Lung (tissue), 12 donors: ENCODE data around the gene CDCA4. TPM values are rescaled to one million over a fixed set of nuclear protein-coding genes. Genes with fewer than 3 reads are reported as not detected.

Experiments used
- ATAC-seq: fragments of 200-7000 bp; cut with Tn5 transposase; one replicate; pipeline ENCODE4 v1.9.1; 2020; ENCODE audit warnings: moderate number of reproducible peaks; ENCODE audit not compliant: insufficient read depth, low FRiP score
- DNase-seq, 3 donors: peaks; one replicate each; pipeline ENCODE4 v3.0.0-alpha.2; 2013 to 2017
- H3K27ac ChIP-seq, 2 donors: one replicate each; pipeline ENCODE4 v1.5.1; 2013; ENCODE audit warnings: mild to moderate bottlenecking in 2 of 2, moderate library complexity in 2 of 2, control low read depth in 1 of 2, inconsistent platforms in 1 of 2, low read depth in 1 of 2, low read length in 1 of 2
- H3K27me3 ChIP-seq, 3 donors: one replicate each; pipeline ENCODE4 v1.5.1; 2013; ENCODE audit warnings: low read length in 2 of 3; ENCODE audit not compliant: control insufficient read depth in 3 of 3, insufficient read depth in 3 of 3
- H3K36me3 ChIP-seq, 4 donors: one replicate each; pipeline ENCODE4 v1.5.1; 2013; ENCODE audit warnings: low read length in 4 of 4, mild to moderate bottlenecking in 1 of 4, moderate library complexity in 1 of 4; ENCODE audit not compliant: control insufficient read depth in 4 of 4, insufficient read depth in 4 of 4
- H3K4me1 ChIP-seq, 5 donors: one replicate each; pipeline ENCODE4 v1.5.1; 2013; ENCODE audit warnings: low read length in 5 of 5, mild to moderate bottlenecking in 2 of 5, moderate library complexity in 1 of 5; ENCODE audit not compliant: control insufficient read depth in 5 of 5, insufficient read depth in 5 of 5
- H3K4me3 ChIP-seq: one replicate; pipeline ENCODE4 v1.5.1; 2013; ENCODE audit warnings: mild to moderate bottlenecking, control low read depth, moderate library complexity
- H3K9ac ChIP-seq, 2 donors: one replicate each; pipeline ENCODE4 v1.5.1; 2013; ENCODE audit warnings: low read length in 2 of 2, control low read depth in 1 of 2; ENCODE audit not compliant: insufficient read depth in 1 of 2
- H3K9me3 ChIP-seq, 4 donors: one replicate each; pipeline ENCODE4 v1.5.1; 2013; ENCODE audit warnings: low read length in 3 of 4, mild to moderate bottlenecking in 1 of 4, moderate library complexity in 1 of 4; ENCODE audit not compliant: control insufficient read depth in 4 of 4, insufficient read depth in 3 of 4
- WGBS, 2 donors: extraction: QIAGEN DNeasy Blood & Tissue Kit; methylation state at CpG; one replicate each; pipeline ENCODE4 v1.1.7; 2013; 5-methylcytosine and 5-hydroxymethylcytosine counted together
- polyA plus RNA-seq, 2 donors: library from polyadenylated mRNA; stranded (reverse); fragments of 200-250 nt; gene quantifications; one replicate each; pipeline ENCODE4 v1.2.1, GENCODE V29; 2013
- total RNA-seq, 2 donors: library from RNA; depleted of rRNA in 1 of 2; stranded (reverse); fragments of >200 nt in 1 of 2; gene quantifications; one replicate each; pipeline ENCODE4 v1.2.1, GENCODE V29; 2014 to 2021
- TF ChIP-seq, protein P1 (sequence below): IDR thresholded peaks from 2 replicates; pipeline ENCODE4 v1.5.1; 2012; ENCODE audit warnings: mild to moderate bottlenecking; ENCODE audit errors: control extremely low read depth, extremely low read depth
- donor health status: control.
- donor health status: control.
- donor health status: Bipolar disorder and iron deficiency.
- donor health status: healthy.
- donor health status: DM: yes; HTN: yes; CAD: no.

The CDCA4 gene
- total and polyA plus RNA-seq, 4 donors: 7.5 to 9.8 (median 8.2) TPM

- WGBS, 2 donors: 99% methylated on average over 30 to 34 of the region's 34 CpGs
- Histone ChIP-seq H3K4me1 (peaks cover 0 to 1% (median 0%) of the 10 kb centered on the region in 5 donors), H3K9me3 (peaks cover 0 to 3% (median 0%) of the 10 kb centered on the region in 4 donors), H3K27ac (no peak overlapping the region), H3K4me3 (no peak overlapping the region), H3K36me3 (peaks cover 0 to 17% (median 4%) of the 10 kb centered on the region in 4 donors), H3K27me3 (no peaks in the 10 kb centered on the region), H3K9ac (no peak overlapping the region)
- DNase-seq (no peak), ATAC-seq (no peak)
- TF ChIP-seq, protein P1, sequence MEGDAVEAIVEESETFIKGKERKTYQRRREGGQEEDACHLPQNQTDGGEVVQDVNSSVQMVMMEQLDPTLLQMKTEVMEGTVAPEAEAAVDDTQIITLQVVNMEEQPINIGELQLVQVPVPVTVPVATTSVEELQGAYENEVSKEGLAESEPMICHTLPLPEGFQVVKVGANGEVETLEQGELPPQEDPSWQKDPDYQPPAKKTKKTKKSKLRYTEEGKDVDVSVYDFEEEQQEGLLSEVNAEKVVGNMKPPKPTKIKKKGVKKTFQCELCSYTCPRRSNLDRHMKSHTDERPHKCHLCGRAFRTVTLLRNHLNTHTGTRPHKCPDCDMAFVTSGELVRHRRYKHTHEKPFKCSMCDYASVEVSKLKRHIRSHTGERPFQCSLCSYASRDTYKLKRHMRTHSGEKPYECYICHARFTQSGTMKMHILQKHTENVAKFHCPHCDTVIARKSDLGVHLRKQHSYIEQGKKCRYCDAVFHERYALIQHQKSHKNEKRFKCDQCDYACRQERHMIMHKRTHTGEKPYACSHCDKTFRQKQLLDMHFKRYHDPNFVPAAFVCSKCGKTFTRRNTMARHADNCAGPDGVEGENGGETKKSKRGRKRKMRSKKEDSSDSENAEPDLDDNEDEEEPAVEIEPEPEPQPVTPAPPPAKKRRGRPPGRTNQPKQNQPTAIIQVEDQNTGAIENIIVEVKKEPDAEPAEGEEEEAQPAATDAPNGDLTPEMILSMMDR: no peak
Measured at GRCh38 chr14:104991896-104992230, 29.0 kb downstream of the CDCA4 start.

GRCh38 chr14:104989951-104990303 lies 31.0 kb downstream of the CDCA4 start:
- Histone ChIP-seq H3K27me3 (no peaks in the 10 kb centered on the region), H3K4me3 (no peak overlapping the region), H3K4me1 (peaks cover 0 to 9% (median 3%) of the 10 kb centered on the region in 5 donors), H3K36me3 (peaks cover 0 to 13% (median 3%) of the 10 kb centered on the region in 4 donors), H3K27ac (no peak overlapping the region), H3K9ac (no peak overlapping the region), H3K9me3 (peaks cover 0 to 3% (median 0%) of the 10 kb centered on the region in 4 donors)
- 93 to 95% methylated on average over 7 of the region's 7 CpGs for WGBS, 2 donors
- DNase-seq (no peak), ATAC-seq (no peak)
- TF ChIP-seq, protein P1: no peak

DNA sequence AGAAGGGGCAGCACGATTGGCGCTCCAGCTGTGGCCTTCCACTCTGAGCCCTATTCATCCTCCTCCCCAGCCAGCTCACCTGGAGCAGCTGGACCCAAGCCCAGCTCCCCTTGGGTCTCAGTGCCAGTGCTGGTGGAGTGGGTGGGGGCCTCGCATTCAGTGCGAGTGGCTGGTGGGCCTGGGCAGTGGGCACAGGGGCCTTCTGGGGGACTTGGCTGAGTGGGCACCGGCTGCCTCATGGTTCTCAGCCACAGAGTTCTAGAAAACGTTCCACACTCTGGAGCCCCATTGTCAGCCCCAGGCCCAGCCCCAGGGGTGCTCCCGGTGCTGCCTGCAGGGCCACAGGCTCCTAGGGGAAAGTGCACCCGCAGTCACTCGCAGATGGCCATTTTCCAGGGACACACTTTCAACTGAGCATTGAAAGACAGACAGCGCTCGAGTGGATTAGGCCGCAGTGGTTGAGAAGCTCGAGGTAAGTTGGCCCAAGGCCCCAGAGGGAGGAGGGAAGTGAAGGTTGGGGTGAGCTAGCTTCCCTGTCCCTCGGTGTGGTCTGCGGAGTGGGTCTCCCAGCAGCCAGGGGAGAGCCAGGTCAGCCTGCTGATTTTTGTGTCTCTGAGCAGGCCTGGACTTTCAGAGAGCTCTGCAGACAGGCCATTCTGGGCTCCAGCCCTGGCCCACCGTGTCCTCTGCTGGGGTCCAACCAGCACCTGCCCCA lies 31.5 kb downstream of the CDCA4 start:
- DNase-seq: no peak

More for the DNA sequence above, 31.5 kb downstream of the CDCA4 start:
- no peaks in the 10 kb centered on the region for H3K27me3 ChIP-seq
- 91 to 92% methylated on average over 16 of the region's 16 CpGs for WGBS, 2 donors
- no peak overlapping the region for H3K9ac ChIP-seq
- H3K4me3 ChIP-seq: no peak overlapping the region
- H3K36me3 ChIP-seq: peaks cover 0 to 13% (median 3%) of the 10 kb centered on the region in 4 donors
- H3K27ac ChIP-seq: no peak overlapping the region
- ATAC-seq: no peak
- H3K9me3 ChIP-seq: peaks cover 0 to 3% (median 0%) of the 10 kb centered on the region in 4 donors
- TF ChIP-seq, protein P1: no peak
- peaks cover 0 to 9% (median 3%) of the 10 kb centered on the region in 5 donors for H3K4me1 ChIP-seq
